VCaP (cell line): Measurements from ENCODE around the gene HS2ST1.

Experiments used
- H3K27ac ChIP-seq: fragments of 450-650 bp; 2 replicates; pipeline ENCODE4 v1.5.1; 2017
- TF ChIP-seq, protein P1 (sequence below): fragments of 450-650 bp; conservative IDR thresholded peaks from 2 replicates; pipeline ENCODE4 v1.5.1; 2017; ENCODE audit warnings: mild to moderate bottlenecking, moderate library complexity

The HS2ST1 gene

GRCh38 chr1:86990826-86991225 is 76.4 kb downstream of the HS2ST1 start:
- TF ChIP-seq, protein P1, sequence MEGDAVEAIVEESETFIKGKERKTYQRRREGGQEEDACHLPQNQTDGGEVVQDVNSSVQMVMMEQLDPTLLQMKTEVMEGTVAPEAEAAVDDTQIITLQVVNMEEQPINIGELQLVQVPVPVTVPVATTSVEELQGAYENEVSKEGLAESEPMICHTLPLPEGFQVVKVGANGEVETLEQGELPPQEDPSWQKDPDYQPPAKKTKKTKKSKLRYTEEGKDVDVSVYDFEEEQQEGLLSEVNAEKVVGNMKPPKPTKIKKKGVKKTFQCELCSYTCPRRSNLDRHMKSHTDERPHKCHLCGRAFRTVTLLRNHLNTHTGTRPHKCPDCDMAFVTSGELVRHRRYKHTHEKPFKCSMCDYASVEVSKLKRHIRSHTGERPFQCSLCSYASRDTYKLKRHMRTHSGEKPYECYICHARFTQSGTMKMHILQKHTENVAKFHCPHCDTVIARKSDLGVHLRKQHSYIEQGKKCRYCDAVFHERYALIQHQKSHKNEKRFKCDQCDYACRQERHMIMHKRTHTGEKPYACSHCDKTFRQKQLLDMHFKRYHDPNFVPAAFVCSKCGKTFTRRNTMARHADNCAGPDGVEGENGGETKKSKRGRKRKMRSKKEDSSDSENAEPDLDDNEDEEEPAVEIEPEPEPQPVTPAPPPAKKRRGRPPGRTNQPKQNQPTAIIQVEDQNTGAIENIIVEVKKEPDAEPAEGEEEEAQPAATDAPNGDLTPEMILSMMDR: no peak
- peak overlapping the region; percentile 64; the same call in 1 of the 2 replicates for H3K27ac ChIP-seq

- peak overlapping the region; percentile 64 for H3K27ac ChIP-seq
- TF ChIP-seq, protein P1: no peak
These were observed 77.2 kb downstream of the HS2ST1 start for GRCh38 chr1:86991549-86992186.

GRCh38 chr1:86992861-86993260 is 78.4 kb downstream of the HS2ST1 start:
- peak overlapping the region; percentile 64 for H3K27ac ChIP-seq
- TF ChIP-seq, protein P1: no peak

DNA sequence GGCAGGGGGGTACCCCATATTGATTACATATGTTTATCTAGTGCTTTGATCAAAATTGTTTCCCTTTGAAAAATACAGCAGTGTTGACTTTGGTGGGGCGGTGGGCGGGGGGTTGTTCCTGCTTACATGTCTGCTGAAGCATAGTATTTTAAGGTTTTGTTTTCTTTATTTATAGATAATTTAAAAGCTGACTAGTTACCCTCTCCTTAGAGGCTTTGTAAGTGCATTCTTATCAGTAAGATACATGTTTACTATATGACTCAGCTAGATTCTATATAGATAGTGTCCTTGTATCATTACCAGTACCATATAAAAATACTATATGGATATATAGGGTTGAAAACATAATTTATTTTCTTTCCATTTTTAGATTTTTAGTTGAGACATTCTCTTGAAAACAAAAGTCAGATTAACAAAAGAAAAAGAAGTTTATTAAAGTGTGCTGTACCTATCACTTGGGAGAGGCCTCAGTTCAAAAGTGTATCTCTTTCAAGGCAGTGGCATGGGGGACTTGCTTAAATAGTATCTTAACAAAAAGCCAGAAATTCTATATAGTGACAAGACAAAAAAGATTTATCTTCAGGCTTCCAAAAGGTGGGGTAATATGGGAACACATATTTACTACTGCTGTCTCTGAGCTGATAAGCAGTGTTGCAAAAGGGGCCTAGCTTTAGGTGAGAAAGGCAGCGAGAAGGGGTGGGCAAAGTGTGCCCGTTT is 79.0 kb downstream of the HS2ST1 start:
- H3K27ac ChIP-seq: peak overlapping the region; percentile 64
- TF ChIP-seq, protein P1: no peak

- TF ChIP-seq, protein P1: no peak
- H3K27ac ChIP-seq: peak overlapping the region; percentile 64
These were observed 79.6 kb downstream of the HS2ST1 start for GRCh38 chr1:86994061-86994460.

- TF ChIP-seq, protein P1: no peak
- no peak overlapping the region for H3K27ac ChIP-seq
These were observed 83.1 kb downstream of the HS2ST1 start for GRCh38 chr1:86997538-86997937.

DNA sequence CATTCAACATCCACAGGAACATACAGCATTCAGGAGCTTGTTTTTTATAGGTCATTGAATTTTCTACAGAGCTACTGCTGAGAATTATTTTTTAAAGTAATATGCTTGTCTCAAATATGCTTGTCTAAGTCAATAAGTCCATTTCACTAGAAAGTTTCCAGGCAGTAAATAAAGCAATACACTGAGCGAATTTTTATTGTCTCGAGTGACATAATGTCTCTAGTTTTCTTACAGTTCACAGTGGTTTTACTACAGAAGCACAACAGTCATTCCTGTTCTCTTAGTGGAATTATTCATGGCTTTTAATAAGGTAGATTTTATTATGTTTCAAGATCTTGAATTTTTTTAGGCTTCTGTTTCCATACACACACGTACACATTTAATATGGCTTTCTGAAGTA is 83.8 kb downstream of the HS2ST1 start:
- no peak overlapping the region for H3K27ac ChIP-seq
- TF ChIP-seq, protein P1: no peak
